Colon (tissue), 2 donors: ENCODE results near the gene PCYT2.

Experiments used
- FAIRE-seq: peaks from 2 replicates; lab custom pipeline; 2012; peaks lifted over from hg19 to GRCh38; lab: Jason Lieb, UNC
- donor health status: control.
- donor health status: control.

The PCYT2 gene

GRCh38 chr17:81851423-81851822 is 59.8 kb downstream of the PCYT2 start:
- no peak for FAIRE-seq
